Right hindlimb (tissue), 1 donor: ENCODE results near the gene RSBN1L.
"Not testable (repeated sequence)": the region's sequence is repeated elsewhere in the genome, so short reads cannot be mapped to it uniquely, and the experiment has no call there.

Source experiments
- DNase-seq: peaks from one replicate; pipeline ENCODE4 v3.0.0-alpha.2; 2018

RSBN1L gene

DNA sequence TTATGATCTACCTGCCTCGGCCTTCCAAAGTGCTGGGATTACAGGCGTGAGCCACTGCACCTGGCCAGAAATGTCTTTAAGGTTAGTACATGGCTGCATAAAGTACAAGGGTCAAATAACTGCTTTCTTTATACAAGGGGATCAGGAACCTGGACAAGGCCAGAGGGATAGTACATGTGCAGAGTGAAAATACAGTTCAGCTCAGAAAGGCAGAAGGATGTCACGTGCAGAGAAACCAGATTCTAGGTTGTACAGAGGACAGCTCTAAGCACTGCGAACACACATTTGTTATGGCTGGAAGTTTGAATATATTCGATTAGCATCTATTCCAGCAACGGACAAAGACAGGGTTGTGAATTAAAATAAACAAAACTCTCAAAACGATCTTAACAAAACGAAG lies 6.0 kb upstream of the RSBN1L start:
- DNase-seq: no peak

DNA sequence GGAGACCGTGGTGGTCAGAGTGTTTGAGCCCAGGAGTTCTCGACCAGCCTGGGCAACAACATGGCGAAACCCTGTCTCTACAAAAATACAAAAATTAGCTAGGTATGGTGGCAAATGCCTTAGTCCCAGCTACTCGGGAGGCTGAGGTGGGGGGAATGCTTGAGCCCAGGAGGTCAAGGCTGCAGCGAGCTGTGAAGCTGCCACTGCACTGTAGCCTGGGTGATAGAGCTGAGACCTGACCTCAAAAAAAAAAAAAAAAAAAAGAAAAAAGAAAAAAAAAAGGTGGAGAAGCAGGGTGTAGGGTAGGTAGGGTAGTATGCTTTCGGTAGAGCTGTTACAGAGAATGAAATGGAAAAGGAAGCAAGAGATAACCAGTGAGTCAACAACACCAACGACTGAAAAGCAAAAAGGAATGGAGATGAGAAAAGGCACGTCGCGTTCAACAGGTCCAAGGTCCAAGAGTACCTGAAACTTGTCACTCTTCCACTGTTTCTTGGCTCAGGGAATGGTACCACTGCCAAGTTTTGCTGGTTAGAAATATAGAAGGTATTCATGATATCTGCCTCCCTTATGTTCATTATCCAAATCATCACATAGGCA lies 4.3 kb upstream of the RSBN1L start:
- no peak for DNase-seq

DNA sequence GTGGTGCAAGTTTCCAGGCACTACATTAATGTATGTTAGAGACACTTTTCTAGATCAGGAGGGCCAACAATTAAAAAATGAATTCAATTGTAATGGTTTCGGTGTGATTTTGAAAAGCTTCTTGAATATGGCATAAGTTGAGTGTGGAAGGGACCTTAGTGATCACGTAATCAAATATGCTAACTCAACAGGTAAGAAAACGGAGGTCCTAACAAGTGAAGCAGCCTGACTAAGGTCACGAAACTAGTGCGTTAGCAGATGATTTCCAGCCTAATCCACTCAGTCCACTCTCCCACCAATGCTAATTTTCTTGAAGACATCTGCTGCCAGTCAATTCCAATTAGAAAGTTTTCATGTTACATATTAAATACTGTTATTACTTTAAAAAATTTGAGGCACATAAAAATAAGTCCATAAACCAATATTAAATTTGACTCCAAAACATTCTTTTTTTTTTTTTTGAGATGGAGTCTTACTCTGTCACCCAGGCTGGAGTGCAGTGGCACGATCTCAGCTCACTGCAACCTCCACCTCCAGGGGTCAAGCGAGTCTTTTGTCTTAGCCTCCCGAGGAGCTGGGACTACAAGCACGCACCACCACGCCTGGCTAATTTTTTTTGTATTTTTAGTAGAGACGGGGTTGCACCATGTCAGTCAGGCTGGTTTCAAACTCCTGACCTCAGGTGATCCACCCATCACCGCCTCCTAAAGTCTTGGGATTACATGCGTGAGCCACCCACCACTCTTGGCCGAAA lies 2.3 kb upstream of the RSBN1L start:
- DNase-seq: no peak

DNA sequence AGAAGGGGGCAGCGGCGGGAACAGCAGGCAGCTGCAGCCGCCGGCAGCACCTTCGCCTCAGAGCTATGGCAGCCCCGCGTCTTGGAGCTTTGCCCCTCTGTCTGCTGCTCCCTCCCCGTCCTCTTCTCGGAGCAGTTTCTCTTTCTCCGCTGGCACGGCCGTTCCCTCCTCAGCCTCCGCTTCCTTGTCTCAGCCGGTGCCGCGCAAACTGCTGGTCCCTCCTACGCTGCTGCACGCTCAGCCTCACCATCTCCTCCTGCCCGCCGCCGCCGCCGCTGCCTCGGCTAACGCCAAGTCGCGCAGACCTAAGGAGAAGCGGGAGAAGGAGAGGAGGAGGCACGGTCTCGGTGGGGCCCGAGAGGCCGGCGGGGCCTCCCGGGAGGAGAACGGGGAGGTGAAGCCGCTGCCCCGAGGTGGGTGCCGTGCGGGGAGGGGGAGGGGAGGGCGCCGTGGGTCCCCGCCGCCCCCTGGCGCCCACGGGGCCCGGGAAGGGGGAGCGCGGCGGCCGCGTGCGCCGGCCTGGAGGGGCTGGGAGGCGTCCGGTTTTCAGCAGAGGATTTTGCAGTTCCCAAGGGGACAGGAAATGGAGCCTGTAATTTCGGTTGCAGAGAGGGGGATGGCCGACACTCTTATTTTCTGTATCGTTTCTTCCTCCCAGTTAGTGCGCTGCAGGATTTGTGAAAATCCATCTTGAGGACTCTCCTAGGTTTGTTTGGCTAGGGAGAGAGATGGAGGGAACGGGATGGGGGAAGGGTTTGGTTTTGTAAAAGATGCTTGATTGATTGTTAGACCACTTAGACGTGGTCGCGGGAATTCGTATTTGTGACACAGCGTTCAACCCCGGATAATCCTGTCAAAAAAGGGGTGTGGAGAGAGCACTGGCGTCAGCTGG lies 630 bp downstream of the RSBN1L start:
- peak; percentile 71 for DNase-seq

DNA sequence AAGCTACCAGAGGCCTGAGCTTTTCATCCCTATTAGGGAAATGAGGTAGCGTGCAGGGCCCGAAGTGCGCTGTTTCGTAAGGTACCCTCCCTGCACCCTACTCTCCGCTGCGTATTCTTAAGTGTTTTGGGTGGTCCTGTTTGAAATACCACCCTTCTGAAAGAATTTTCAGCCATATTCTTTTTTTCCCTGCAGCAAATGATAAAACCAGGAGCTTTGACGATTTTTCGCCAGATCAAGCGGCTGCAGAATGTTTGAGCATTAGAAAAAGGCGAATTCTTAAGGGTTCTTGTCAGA lies 1.2 kb downstream of the RSBN1L start:
- no peak for DNase-seq

DNA sequence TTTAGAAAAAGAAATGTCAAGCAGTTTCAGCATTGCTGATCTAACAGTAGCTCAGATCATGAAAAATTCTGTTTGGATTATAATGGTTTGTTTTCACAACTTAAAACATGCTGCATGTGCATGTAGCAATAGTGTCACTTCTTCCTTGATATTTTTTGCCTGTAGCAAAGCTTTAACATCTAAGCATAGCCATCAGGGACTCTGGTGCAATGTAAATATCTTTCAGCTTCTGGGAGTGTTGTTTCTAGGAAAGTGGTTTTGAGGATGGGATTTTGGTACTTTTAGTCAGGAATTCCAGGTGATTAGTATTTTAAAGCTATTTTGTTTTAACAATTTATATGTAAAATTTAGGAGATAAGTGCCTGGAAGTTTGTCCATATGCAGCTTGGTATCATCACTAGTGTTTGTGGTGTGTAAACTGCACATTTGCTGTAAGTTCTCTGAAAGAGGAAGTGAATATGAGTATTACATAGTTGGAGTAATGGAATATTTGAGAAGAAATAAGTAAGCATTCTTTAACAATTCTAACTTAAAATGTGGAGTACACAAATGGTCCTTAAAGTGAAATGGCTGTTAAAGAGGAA lies 1.9 kb downstream of the RSBN1L start:
- DNase-seq: no peak

DNA sequence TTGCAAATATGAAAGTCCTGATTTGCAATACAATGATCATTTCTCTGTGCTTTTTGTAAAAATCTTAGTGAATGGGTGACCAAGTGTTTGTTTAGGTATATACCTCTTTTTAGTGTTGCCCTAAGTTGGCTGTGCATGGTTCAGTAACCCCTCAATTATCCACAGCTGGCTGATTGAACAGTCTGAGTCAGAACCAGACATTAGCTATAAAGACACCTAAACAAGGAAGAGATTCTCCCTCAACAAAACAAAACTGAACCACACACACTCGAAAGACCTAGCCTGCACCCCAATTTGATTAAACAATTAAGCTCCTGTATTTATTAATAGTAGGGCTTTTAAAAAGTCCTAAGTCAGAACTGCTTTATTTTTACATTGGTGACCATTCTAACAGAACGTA lies 2.8 kb downstream of the RSBN1L start:
- no peak for DNase-seq

DNA sequence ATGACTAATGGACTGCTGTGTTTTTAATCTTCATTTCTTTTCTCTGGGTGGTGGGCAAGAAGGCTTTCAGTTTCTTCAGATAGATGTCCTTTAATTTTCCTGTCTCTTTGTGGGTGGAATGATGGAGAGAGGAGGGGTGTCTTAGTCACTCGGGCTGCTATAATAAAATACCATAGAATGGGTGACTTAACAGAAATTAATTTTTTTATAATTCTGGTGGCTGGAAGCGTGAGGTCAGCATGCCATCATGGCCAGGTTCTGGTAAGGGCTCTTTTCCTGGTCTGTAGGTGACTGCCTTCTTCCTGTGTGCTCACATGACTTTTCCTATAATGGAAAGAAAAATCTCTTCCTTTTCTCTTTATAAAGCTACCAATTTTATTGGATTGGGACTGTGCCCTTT lies 6.3 kb downstream of the RSBN1L start:
- no peak for DNase-seq

DNA sequence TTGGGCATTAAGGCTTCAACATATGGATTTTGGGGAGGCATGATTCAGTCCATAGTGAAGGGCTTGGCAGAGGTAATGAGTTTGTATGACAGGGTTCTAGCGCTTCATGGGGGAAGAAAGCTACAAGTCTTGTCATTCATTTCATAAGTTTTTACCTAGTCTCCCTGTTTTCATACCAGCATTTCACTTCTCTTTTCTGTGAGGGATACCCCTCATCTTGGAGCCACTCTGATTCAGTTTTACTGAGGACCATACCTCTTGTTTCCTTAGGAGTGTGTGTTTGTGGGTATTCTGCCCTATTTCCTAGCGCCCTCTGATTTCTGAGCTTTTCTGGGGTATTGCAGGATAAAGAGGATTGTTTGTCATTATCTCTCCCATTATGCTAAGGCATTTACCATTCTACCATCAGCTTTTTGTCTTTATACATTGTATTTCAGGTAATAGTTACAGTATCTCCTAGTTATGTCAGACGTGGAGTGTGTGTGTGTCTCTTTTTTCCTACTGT lies 6.8 kb downstream of the RSBN1L start:
- no peak for DNase-seq

DNA sequence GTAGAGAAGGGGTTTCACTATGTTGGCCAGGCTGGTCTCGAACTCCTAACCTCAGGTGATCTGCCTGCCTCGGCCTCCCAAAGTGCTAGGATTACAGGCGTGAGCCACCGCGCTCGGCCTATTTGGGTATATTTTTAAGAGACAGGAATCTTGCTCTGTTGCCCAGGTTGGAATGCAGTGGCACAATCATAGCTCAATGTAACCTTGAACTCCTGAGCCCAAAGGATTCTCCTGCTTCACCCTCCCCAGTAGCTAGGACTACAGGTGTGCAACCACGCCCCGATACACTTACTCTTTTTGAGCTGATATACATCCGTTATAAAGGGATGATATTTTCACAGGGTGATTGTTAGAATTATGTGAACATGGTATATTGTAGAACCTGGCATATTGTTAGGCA lies 7.4 kb downstream of the RSBN1L start:
- not testable (repeated sequence) for DNase-seq

DNA sequence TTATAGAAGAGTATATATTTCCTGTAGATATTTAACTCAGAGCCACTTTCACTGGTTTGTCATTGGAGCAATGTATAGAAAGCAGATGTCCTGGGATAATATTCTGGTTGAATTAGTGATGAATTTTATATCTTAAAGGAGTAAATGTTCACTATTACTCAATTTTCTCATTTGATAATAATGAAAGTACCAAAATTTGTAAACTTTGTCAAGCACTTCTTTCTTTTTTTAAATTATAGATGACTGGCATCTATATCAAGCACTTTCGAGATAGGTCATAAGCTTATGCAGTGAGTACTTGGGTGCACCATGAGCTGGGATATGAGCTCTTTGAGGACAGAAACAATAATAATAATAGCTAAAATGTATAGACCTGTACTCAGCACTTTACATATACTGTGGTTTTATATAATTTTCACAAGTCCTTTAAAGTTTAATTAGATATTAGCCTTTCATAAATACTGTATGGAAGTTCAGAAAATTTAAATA lies 11.3 kb downstream of the RSBN1L start:
- no peak for DNase-seq

DNA sequence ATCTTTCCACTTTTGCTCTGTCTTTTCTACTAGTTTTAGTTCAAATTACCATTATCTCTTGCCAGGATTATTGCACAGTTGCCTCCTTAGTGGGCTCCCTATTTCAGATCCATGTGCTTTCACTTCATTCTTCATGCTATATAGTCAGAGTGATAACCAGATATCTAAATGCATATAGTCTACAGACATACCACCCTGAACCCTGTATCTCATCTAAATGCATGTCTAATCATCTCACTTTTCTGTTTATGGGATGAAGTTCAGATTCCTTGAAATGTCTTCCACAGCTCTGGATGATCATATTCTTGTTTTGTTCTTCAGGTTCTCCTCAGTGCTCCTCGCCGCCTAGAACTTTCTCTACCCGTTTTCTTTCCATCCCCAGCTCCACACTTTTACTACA lies 13.8 kb downstream of the RSBN1L start:
- DNase-seq: no peak

DNA sequence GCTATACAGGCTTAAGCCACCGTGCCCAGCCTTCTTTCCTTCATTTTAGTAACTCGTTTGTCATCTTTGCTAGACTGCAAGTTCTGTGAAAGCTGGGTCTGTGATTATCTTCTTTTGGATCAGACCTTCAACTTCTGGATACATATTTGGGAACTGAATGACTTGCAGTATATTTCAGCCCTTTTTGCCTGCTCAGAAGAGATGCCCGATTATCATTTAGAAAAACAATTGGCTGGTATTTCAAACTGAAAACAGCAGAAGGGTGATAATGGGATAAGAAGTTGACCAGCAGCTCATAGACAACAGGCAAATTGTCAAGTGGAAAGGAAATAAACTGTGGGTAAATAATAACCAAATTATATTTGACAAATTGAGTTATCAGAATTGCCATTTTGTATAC lies 14.6 kb downstream of the RSBN1L start:
- DNase-seq: no peak

DNA sequence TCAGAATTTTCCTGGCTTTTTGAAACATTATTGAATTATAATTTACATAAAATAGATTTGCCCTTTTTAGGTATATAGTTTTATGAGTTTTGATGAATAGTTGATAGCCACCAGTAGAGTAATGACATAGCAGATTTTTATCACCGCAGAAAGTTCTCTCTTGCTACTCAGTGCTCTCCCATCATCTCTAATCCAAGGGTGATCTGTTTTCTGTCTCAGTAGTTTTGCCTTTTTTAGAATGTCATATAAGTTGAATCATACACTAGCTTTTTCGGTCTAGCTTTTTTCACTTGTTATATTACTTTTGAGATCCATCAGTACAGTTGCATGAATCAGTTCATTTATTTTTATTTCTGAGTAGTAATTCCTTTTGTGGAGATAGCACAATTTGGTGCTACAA lies 17.9 kb downstream of the RSBN1L start:
- no peak for DNase-seq

DNA sequence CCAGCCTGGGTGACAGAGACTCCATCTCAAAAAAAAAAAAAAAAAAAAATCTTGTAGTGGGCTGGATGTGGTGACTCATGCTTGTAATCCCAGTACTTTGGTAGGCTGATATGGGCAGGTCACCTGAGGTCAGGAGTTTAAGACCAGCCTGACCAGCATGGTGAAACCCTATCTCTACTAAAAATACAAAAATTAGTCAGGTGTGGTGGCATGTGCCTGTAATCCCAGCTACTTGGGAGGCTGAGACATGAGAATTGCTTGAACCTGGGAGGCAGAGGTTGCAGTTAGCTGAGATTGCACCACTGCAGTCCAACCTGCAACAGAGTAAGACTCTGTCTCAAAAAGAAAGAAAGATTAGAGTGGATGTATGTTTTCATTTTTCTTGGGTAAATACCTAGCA lies 18.7 kb downstream of the RSBN1L start:
- not testable (repeated sequence) for DNase-seq

DNA sequence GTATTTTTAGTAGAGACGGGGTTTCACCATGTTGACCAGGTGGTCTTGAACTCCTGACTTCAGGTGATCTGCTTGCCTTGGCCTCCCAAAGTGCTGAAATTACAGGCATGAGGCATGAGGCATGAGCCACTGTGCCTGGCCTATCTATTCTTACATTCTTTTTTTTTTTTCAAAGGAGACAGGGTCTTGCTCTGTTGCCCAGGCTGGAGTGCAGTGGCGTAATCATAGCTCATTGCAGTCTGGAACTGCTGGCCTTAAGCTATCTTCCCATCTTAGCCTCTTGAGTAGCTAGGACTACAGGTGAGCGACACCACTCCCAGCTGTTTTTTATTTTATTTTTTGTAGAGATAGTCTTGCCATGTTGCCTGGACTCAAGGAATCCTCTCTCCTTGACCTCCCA lies 20.5 kb downstream of the RSBN1L start:
- no peak for DNase-seq

DNA sequence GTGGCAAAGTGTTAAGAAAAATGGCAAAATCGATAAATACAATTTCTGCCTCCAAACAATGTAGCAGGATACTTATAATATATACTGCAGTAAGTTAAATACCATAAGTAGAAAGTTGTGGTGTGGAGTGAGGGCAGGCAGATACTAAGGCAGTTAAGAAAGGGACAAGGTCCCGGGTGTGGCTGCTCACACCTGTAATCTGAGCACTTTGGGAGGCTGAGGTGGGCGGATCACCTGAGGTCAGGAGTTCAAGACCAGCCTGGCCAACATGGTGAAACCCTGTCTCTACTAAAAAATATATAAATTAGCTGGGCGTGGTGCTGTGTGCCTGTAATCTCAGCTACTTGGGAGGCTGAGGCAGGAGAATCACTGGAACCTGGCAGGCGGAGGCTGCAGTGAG lies 21.3 kb downstream of the RSBN1L start:
- DNase-seq: not testable (repeated sequence)

DNA sequence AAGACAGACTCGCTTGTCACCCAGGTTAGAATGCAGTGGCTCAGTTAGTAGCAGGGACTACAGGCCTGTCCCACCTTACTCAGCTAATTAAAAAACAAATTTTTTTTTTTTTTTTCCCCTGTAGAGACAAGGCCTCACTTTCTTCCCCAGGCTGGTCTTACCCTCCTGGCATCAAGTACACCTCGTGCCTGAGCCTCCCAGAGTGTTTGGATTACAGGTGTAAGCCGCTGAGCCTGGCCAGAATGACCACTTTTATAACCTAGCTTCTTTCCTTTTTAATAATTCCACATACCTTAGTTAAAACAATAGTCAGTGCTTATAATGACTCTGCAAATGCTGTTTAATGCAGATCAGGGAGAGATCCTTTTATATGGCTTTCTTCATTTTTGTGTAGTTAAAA lies 31.3 kb downstream of the RSBN1L start:
- no peak for DNase-seq

DNA sequence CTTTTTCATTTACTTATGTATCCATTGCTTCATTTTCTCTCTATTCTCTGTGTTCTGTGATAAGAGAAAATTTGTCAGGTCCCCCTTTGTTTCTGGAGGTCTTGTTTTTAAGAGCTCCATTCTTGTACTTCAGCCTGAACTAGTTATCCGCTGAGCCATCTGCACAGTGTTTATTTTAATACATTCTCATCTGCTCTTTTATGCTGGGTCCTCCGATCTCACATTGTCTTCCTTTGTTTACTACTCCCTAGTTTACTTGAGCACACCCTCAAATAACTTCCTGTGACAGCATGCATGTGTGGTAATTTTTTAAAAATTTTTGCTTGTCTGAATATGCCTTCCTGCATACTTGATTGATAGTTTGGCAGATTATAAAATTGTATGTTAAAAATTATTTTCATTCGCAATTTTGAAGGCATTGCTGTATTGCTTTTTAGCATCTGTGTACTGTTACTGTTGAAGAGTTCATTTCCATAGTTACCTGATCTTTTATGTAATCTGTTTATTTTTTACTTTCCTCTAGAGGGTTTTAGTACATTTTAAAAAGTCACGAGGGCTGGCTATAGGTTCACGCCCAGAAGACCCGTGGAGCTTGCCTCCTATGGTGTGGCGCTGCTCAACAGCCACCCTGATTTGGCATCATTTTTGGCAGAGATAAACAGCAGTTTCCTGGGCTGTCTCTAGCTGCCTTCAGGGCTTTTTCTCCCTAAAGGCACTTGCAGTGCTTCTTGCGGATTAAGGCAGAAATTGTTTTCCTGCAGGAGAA lies 31.9 kb downstream of the RSBN1L start:
- peak; percentile 30 for DNase-seq

DNA sequence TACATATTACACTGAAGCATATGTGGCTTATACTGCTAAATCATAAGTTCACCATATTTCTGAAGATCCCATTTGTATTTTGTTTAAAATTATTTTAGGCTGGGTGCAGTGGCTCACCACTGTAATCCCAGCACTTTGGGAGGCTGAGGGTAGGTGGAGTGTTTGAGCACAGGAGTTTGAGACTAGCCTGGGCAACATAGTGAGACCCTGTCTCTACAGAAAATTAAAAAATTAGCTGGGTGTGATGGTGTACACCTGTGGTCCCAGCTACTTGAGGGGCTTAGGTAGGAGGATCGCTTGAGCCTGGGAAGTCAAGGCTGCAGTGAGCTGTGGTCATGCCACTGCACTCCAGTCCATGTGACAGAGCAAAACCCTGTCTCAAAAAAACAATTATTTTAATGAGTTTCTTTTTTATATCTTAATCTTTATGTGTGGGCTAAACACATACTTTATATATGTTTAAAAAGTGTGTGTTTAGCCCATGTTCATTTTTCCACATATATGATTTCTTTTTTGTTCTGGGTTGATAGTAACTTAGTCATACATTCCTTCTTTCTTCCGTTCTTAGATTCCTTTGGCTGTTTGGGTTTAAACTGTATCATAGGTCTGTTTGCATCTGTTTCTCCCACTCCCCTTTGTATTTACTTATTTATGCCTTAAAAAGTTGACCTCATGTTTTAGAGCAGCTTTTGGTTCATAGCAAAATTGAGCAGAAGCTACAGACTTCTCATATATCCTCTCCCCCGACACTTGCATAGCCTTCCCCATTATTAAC lies 33.5 kb downstream of the RSBN1L start:
- DNase-seq: no peak

DNA sequence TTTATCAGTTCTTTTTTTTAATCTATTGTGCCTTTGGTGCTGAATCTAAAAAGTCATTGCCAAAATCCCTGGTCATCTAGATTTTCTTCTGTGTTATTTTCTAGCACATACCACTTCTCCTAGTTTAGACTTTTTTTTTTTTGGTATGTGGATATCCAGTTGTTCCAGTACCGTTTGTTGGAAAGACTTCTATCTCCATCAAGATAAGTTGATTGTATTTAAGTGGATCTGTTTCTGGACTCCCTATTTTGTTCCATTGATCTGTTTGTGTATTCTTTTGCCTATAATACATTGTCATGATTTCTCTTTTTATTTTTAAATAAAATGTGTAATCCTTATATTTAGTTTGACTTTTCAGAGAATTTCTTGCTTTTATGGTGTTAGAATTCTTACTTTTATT lies 35.5 kb downstream of the RSBN1L start:
- no peak for DNase-seq
